Measurements from ENCODE around the gene LRRC2. TPM values are rescaled to one million over a fixed set of nuclear protein-coding genes. Genes with fewer than 3 reads are reported as not detected.
"Not testable (repeated sequence)": the region's sequence is repeated elsewhere in the genome, so short reads cannot be mapped to it uniquely, and the experiment has no call there.

LRRC2 gene
- total and polyA plus RNA-seq, 8 donors = 0.46 to 2.2 (median 1.0) TPM

- Histone ChIP-seq H3K9me3 (no peaks in the 10 kb centered on the region), H3K4me3 (no peak overlapping the region), H3K27ac (no peak overlapping the region), H3K4me1 (no peaks in the 10 kb centered on the region), H3K27me3 (no peaks in the 10 kb centered on the region), H3K36me3 (no peaks in the 10 kb centered on the region)
- no peak for FAIRE-seq
- no peak for ATAC-seq
- TF ChIP-seq CTCF (IDR thresholded peaks at IDR 0.05) = no peak
- no peak for DNase-seq
- intact Hi-C loops (cut with DNase I) = no loop called here
- 81 to 90% methylated on average over 5 of the region's 5 CpGs for whole genome bisulfite sequencing, 2 donors
These were observed 38.9 kb downstream of the LRRC2 start for GRCh38 chr3:46527239-46527638.

GRCh38 chr3:46524832-46525231 lies 41.3 kb downstream of the LRRC2 start:
- ATAC-seq = no peak

GRCh38 chr3:46524008-46524407 lies 42.1 kb downstream of the LRRC2 start:
- no peak for TF ChIP-seq CTCF (IDR thresholded peaks at IDR 0.05)
- no peak overlapping the region for H3K27ac ChIP-seq
- H3K4me1 ChIP-seq = no peaks in the 10 kb centered on the region
- DNase-seq = no peak
- no peak for ATAC-seq
- H3K27me3 ChIP-seq = no peaks in the 10 kb centered on the region
- FAIRE-seq = no peak
- intact Hi-C loops (cut with DNase I) = no loop called here
- no peaks in the 10 kb centered on the region for H3K36me3 ChIP-seq
- no peak overlapping the region for H3K4me3 ChIP-seq
- H3K9me3 ChIP-seq = no peaks in the 10 kb centered on the region
- WGBS, 2 donors = 53 to 68% methylated on average over 3 of the region's 3 CpGs

More at GRCh38 chr3:46524832-46525231, 41.3 kb downstream of the LRRC2 start:
- no peaks in the 10 kb centered on the region for H3K9me3 ChIP-seq
- intact Hi-C loops (cut with DNase I) = no loop called here
- H3K27me3 ChIP-seq = no peaks in the 10 kb centered on the region
- no peak for TF ChIP-seq CTCF (IDR thresholded peaks at IDR 0.05)
- H3K36me3 ChIP-seq = no peaks in the 10 kb centered on the region
- DNase-seq (no peak), FAIRE-seq (no peak)
- no peak overlapping the region for H3K27ac ChIP-seq
- H3K4me1 ChIP-seq = no peaks in the 10 kb centered on the region
- 92 to 98% methylated on average over 3 of the region's 3 CpGs for WGBS, 2 donors
- no peak overlapping the region for H3K4me3 ChIP-seq

GRCh38 chr3:46523556-46523955 lies 42.5 kb downstream of the LRRC2 start:
- no peaks in the 10 kb centered on the region for H3K4me1 ChIP-seq
- no peak overlapping the region for H3K4me3 ChIP-seq
- ATAC-seq = no peak
- H3K9me3 ChIP-seq = no peaks in the 10 kb centered on the region
- no peaks in the 10 kb centered on the region for H3K36me3 ChIP-seq
- TF ChIP-seq CTCF (IDR thresholded peaks at IDR 0.05) = no peak
- H3K27ac ChIP-seq = no peak overlapping the region
- FAIRE-seq = no peak
- WGBS, 2 donors = 69 to 90% methylated on average over 2 of the region's 2 CpGs
- intact Hi-C loops (cut with DNase I) = no loop called here
- no peaks in the 10 kb centered on the region for H3K27me3 ChIP-seq
- DNase-seq = no peak

GRCh38 chr3:46522201-46522600 lies 43.9 kb downstream of the LRRC2 start:
- not testable (repeated sequence) for FAIRE-seq

More at GRCh38 chr3:46522201-46522600, 43.9 kb downstream of the LRRC2 start:
- H3K27ac ChIP-seq; H3K27me3 ChIP-seq; H3K4me3 ChIP-seq; H3K36me3 ChIP-seq; H3K9me3 ChIP-seq; ATAC-seq; DNase-seq; intact Hi-C loops (cut with DNase I); H3K4me1 ChIP-seq: not testable (repeated sequence)
- WGBS, 2 donors = 71 to 77% methylated on average over 4 of the region's 4 CpGs
